Cardiac fibroblast (primary cell): Measurements from ENCODE around the gene RGS3.
A peak's percentile ranks its signal among the peaks of the same experiment; 100 is the strongest.

Experiments
- DNase-seq, 2 donors: peaks; one replicate each; pipeline versions ENCODE4 v3.0.0 to v3.0.0-alpha.2; 2010; ENCODE audit warnings: low read depth in 2 of 2
- H3K4me3 ChIP-seq, 2 donors: replicated peaks in 1 of 2; 1 replicate in 1 of 2; 2 replicates in 1 of 2; pipeline ENCODE4 v1.5.1; 2011; ENCODE audit warnings: low read depth in 2 of 2, low read length in 2 of 2, mild to moderate bottlenecking in 2 of 2, moderate library complexity in 1 of 2
- CTCF ChIP-seq: IDR thresholded peaks from one replicate; pipeline ENCODE4 v1.5.1; 2011; ENCODE audit warnings: low read depth, mild to moderate bottlenecking, low read length, inconsistent platforms

RGS3 gene

DNA sequence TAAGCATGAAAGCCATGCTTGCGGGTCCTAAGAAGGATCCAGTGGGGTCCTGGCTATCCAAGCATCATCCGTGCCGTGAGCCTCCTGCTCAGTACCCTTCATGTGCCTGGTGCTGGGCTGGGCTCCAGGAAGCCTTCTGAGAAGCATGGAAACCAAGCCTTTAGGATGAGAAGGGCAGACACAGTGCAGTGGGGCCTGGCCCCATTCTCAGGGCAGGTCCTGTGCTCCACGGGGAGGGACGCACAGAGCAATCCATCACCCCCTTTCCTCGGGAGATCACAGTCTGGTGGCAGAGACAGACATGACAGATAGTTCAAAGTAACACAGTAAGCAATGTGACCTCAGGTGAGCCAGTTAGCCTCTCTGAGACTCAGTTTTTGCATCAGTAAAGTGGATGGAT, 76.9 kb downstream of the RGS3 start:
- no peak for DNase-seq
- no peak for TF ChIP-seq CTCF
- H3K4me3 ChIP-seq, result no peak overlapping the region

GRCh38 chr9:113541019-113541900, 77.7 kb downstream of the RGS3 start:
- no peak for TF ChIP-seq CTCF
- peak; percentile 32 to 63 for DNase-seq
- H3K4me3 ChIP-seq, result no peak overlapping the region

DNA sequence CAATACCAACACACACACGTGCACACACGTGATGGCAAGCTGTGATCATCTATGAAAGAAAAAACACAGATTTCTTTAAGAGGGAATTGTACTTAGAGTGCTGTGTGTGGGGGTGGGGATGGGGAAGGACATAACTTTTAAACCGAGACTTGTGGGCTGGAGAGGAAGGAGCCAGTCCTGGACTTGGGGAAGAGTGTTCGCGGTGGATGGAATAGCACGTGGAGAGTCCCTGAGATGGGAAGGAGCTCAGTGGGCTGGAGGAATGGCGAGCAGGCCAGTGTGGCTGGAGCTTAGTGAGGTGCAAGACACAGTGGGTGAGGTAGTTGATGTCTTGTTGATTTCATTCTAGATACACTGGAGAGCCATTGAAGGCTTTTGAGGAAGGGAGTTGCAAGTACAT, 78.5 kb downstream of the RGS3 start:
- TF ChIP-seq CTCF, result no peak
- no peak for DNase-seq
- H3K4me3 ChIP-seq, result no peak overlapping the region

GRCh38 chr9:113542741-113543140, 79.2 kb downstream of the RGS3 start:
- H3K4me3 ChIP-seq, result no peak overlapping the region
- DNase-seq, result no peak
- no peak for TF ChIP-seq CTCF

GRCh38 chr9:113543296-113543981, 79.9 kb downstream of the RGS3 start:
- DNase-seq, result no peak

GRCh38 chr9:113543982-113544303, 80.4 kb downstream of the RGS3 start:
- H3K4me3 ChIP-seq, result no peak overlapping the region
- DNase-seq, result no peak
- TF ChIP-seq CTCF, result no peak

More at GRCh38 chr9:113543296-113543981, 79.9 kb downstream of the RGS3 start:
- H3K4me3 ChIP-seq, result no peak overlapping the region
- no peak for TF ChIP-seq CTCF
